ENCODE results near the gene DCAF4.

GRCh38 chr14:72962829-72963312, 36.6 kb downstream of the DCAF4 start:
- TF ChIP-seq POLR2A (IDR thresholded peaks at IDR 0.05; ENCODE audit: low read depth, low read length) = no peak
- no peak for TF ChIP-seq POLR2AphosphoS5 (IDR thresholded peaks at IDR 0.05; ENCODE audit: low read depth, low read length)

Measured in GM12892 (cell line).